GM19238 (cell line): ENCODE results near the gene EBF4.
"Not testable (repeated sequence)": the region's sequence is repeated elsewhere in the genome, so short reads cannot be mapped to it uniquely, and the experiment has no call there.

Source experiments
- DNase-seq: peaks from one replicate; pipeline ENCODE4 v3.0.0; 2011; ENCODE audit warnings: low spot score; ENCODE audit not compliant: insufficient read length

The EBF4 gene

DNA sequence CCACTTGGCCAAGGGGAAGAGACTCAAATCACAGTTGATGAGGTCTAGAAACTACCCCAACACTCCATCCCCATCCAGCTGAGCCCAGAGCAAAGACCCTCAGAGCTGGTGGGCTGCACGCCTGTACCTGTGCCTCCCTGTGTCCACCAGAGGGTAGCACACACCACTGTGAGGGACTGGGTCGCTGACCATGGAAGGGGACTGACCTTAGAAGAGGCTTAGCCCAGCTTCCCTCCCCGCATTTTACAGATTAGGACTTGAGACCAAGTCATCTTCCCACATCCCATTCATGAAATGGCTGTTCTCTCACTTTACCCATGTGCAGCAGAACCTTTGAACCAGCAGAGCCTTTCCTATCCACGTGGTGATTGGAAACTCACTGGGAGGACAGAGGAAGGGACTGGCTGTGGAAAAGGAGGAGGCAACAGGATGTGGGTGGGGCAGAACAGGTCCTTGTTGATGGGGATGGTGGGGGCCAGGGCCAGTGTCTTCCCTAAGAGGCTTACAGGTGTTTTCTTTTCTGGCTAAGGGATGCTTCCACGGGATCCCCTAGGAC lies 63.6 kb downstream of the EBF4 start:
- no peak for DNase-seq

GRCh38 chr20:2757001-2757400 lies 64.4 kb downstream of the EBF4 start:
- no peak for DNase-seq

DNA sequence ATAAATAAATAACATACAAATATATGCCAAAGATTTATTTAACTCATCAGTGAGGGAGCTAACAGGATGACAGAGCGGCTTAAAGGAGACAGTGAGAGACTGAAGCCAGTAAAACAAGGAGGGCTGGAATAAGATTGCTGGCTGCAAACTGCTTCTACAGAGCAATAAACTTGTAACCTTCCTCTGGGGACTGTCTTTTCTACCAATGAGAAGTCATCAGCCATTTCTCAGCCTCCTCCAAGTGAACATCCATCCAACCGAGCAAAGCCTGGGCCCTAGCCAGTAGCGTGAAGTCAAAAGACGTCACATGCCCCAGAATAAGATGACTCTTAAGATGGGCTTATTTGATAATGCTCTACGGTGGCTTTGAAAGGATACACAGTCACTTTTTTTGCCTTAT lies 65.4 kb downstream of the EBF4 start:
- DNase-seq = no peak

GRCh38 chr20:2759143-2759542 lies 66.6 kb downstream of the EBF4 start:
- DNase-seq = no peak

- DNase-seq = no peak
Observed at GRCh38 chr20:2759603-2760296, 67.2 kb downstream of the EBF4 start.

GRCh38 chr20:2760297-2760951 lies 67.8 kb downstream of the EBF4 start:
- DNase-seq = no peak

DNA sequence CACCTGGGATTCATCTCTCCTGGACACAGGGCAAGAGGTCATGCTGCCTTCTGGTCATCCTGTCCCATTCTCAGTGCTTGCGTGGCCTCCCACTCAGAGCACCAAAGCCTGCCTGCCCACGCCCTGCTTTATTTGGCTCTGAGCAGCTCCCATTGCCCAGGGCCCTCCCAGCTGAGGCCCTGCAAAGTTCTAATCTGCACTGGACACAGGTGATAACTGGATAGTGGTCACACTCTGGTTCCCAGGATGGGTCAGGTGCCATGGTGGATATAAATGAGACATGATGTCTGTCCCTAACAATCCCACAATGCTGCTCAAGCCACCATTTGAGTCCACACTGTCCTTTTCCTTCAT lies 68.3 kb downstream of the EBF4 start:
- no peak for DNase-seq

GRCh38 chr20:2761885-2762284 lies 69.3 kb downstream of the EBF4 start:
- DNase-seq = no peak

DNA sequence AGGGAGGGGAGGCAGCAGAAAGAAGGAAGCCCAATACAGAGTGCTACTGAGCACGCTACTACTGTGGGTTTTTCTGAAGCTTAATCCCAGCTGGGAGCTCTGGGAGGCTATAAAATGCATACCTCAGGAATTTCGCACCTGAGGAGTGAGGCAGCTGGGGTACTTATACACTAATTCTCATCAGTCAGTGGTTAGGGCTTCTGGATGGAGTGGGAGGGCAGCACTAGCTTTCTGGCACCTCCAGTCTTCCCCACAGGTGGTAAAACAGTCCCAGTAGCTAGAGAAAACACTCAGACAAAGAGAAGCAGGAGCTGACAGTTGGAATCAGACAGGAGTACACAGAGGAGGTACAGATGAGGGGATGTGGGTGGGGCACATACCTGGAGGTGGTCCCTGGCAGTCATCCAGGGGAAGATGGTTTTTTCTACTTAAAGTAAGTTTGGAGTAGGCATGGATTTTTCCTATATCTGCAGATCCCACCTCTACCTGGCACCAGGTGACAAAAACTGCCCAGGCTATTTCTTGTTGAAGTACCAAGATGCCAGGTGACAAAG lies 70.1 kb downstream of the EBF4 start:
- no peak for DNase-seq

- no peak for DNase-seq
Observed at GRCh38 chr20:2763186-2763585, 70.6 kb downstream of the EBF4 start.

DNA sequence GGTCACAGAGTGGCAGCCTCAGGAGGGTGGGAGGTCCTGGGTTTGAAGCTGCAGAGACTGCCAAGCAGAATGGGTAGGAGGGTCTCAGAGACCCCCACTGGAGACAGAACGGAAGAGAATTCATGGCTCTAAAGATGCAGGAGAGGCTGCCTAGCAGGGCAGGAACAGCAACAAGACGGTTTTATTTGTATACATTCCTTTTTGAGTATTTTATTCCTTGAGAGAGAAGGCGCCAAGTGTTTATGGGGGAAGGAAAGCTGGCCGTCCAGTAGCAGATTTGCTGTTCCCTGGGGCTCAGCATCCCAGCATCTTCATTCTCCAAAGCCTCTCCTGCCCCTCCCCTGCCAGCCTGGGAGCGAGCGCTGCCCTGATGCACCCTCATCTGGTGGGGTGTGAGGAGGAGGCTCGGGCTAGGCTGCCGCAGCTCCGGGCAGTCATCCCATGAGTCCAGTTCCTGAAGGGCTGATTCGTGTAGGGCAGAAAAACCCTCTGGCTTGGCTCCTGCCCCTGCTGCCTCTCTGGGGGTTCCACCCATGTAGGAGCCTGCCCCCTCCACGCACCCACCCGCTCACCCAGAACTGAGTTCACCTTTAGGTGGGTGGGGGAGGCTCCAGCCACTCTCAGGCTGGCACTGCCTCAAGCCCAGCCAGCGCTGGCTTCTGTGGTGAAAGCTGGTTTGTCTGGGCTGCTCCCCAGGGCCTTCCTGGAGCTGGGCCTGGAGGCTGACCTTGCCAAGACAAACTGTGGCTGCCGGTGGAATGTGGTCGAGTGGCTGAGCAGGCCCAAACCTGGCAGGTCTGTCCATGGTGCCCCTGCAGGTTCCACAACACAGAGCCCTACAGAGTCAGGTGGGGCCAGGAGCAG lies 75.4 kb downstream of the EBF4 start:
- no peak for DNase-seq

- no peak for DNase-seq
Observed at GRCh38 chr20:2768632-2769015, 76.0 kb downstream of the EBF4 start.

DNA sequence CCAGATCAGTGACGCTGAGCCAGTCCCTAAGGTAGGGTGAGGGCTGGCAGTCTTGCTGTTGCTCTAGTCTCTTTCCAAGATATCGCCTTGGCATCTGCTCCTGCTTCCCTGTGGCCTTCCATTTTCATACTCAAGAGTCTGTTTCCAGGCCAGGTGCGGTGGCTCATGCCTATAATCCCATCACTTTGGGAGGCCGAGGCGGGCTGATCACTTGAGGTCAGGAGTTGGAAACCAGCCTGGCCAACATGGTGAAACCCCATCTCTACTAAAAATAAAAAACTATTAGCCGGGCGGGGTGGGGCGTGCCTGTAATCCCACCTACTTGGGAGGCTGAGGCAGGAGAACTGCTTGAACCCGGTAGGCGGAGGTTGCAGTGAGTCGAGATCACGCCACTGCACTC lies 77.5 kb downstream of the EBF4 start:
- DNase-seq = not testable (repeated sequence)

- no peak for DNase-seq
Observed at GRCh38 chr20:2771631-2772080, 79.1 kb downstream of the EBF4 start.

DNA sequence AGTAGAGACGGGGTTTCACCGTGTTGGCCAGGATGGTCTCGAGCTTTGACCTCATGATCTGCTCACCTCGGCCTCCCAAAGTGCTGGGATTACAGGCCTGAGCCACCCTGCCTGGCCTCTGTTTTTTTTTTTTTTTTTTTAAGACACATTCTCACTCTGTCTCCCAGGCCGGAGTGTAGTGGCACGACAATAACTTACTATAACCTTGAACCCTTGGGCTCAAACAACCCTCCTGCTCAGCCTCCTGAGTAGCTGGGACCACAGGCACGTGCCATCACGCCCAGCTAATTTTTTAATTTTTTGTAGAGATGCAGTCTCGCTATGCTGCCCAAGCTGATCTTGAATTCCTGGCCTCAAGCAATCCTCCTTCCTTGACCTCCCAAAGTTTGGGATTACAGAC lies 81.2 kb downstream of the EBF4 start:
- no peak for DNase-seq

- DNase-seq = no peak
Observed at GRCh38 chr20:2775139-2775538, 82.6 kb downstream of the EBF4 start.

GRCh38 chr20:2778602-2779321 lies 86.2 kb downstream of the EBF4 start:
- DNase-seq = no peak

DNA sequence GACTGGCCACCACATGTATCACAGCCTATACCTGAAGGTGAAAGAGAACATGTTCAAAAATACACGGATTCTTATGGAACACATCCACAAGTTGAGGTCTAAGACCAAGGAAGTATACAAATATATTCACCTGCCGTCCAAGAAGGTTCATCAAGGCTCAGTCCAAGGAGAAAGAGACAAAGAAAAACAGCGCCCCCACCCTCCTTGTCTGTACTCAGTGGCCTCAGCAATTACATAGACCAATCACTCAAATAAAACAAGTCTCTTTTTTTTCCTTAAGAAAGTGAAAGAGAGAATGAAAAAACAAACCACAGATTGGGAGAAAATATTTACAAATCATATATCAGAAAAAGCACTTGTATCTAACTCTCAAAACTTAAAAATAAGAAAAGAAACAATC lies 88.4 kb downstream of the EBF4 start:
- DNase-seq = no peak

DNA sequence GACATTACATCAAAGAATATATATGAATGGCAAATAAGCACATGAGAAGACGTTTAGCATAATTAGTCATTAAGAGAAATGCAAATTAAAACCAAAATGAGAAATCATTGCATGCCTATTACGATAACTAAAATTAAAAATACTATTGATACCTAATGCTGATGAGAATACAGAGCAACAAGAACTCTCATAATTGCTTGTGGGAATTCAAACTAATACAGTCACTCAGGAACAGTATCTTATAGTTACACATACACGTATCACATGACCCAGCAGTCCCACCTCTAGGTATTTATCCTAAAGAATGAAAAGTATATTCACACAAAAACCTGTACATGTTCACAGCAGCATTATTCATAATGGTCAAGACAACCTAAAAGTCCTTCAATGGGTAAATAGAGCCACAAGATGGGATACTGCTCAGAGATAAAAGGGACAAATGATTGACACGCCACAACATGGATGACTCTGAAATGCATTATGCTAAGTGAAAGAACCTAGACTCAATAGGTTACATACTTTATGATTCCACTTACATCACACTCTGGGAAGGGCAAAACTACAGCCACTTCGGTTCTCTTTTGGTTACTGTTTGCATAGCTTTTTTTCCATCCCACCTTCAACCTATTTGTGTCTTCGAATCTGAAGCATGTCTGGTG lies 91.5 kb downstream of the EBF4 start:
- DNase-seq = no peak

DNA sequence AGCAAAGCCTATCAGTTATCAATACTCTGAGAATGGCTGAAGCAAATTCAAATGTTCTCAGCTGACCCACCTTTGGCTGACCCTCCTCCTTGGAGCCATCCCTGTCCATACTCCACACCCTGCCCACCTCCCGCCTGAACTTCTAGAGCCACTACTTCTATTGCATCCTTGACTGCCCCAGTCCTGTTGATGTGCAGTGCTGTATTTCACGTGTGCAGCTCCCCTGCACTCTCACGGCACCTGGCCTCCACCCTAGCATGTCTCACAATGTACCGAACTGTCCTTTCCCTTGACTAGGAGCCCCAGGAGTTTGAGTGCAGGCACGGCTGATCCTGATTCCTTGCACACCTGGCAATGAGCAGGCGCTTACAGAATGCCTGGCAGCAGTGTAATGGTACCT lies 100.9 kb downstream of the EBF4 start:
- no peak for DNase-seq
